Measurements from ENCODE around the gene MEG3. TPM values are rescaled to one million over a fixed set of nuclear protein-coding genes. Genes with fewer than 3 reads are reported as not detected.
A peak's percentile ranks its signal among the peaks of the same experiment; 100 is the strongest.

Gene MEG3
- total RNA-seq = 10 to 100 TPM in 2 of 4 donors, 1 to 10 TPM in 2; 8.2 to 18.2 (median 10.0) TPM

DNA sequence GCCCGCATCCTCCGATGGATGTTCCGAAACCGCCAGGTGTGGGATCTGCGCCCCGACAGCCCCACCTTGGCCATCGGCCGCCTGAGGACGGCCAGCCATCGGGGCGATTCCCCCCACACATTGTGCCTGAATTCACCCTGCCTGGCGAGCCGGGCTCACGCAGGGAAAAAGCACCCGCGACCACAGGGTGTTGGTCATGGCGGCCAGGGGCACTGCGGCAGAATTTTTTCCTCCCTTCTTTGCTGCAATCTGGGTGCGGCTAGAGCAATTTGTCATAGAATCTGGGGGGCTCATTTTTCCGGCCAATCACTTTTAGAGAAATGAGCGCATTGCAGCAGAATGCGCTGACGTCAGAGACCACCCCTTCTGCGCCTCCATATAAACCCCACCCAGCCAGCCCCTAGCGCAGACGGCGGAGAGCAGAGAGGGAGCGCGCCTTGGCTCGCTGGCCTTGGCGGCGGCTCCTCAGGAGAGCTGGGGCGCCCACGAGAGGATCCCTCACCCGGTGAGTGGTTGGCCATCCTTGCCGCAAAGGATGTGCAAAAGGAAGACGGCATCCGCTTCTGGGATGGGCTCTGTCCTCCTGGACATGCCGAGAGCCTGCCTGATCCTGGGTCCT is at the start of gene MEG3:
TSS of gene MEG3 (plus strand) at position 406 of the 619 bp plus-strand sequence.
- peak in 1 of 2 donors; percentile 78 for TF ChIP-seq POLR2A (IDR thresholded peaks at IDR 0.05)
- TF ChIP-seq CTCF (IDR thresholded peaks at IDR 0.05) = no peak
- intact Hi-C loops (cut with DNase I; ENCODE audit: low total_unique reads) = no loop called here
- 55 to 69% methylated on average over 36 to 39 of the region's 39 CpGs for WGBS, 2 donors
- peak in 1 of 2 donors; percentile 28 for DNase-seq (ENCODE audit: low spot score in 2 of 2)
- no peak within 1 kb of the TSS for H3K4me3 ChIP-seq (ENCODE audit: low read depth, poor library complexity, severe bottlenecking)

DNA sequence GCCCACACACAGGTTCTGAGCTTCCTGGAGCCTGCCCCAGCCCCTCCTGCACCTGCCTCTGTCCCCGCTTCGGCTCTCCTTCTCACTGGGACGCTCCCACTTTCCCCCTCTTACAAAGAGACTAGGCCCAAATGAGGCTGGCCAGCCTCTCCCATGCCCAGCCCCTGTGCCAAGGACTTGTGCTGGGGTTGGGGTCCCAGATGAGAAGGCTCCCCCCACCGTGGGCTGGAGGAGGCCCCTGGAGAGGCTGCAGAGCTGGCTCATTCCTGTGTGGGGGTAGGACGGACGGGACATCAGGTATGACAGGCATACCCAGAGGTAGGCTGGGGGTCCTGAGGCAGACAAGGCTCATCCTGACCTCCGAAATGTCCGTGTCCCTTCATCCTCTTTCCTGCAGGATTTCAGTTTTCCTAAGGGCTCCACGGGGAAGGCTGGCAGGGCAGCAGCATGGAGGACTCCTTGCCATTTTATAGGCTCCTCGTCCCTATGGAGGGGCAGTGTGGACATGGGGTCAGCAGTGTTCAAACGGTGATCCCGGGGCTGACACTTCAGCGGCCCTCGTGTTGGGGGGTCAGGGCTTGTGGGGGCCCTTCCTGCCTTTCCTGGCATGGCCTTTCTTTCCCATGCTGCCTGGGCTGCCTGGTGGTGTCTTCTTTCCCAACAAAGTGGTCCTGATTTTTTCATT is 49.1 kb upstream of the MEG3 start:
- TF ChIP-seq CTCF (IDR thresholded peaks at IDR 0.05) = no peak
- no peak for TF ChIP-seq POLR2A (IDR thresholded peaks at IDR 0.05)
- no peak overlapping the region for H3K4me3 ChIP-seq (ENCODE audit: low read depth, poor library complexity, severe bottlenecking)
- DNase-seq (ENCODE audit: low spot score in 2 of 2) = peak in 1 of 2 donors; percentile 77
- 84 to 85% methylated on average over 14 of the region's 14 CpGs for WGBS, 2 donors
- intact Hi-C loops (cut with DNase I; ENCODE audit: low total_unique reads) = no loop called here

DNA sequence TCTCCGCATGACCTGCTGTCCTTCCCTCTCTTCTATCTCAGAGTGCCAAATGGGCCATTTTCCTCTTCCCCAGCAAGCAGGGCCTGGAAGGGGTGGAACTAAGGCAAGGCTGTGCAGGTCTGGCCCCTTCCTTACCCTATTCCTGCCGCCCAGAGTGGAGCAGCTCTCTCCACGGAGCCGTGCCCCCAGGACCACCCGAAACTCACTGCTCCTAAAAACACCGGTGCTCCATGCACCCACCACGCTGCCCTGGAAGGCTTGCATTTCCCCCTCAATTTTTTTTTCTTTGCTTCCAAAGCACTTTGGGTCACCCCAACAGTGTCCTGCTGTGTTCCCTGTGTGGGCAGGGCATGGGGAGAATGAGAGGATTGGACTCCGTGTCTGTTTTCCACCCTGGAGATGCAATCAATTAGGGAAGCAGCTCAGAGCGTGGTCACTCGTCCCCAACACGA is 48.5 kb upstream of the MEG3 start:
- intact Hi-C loops (cut with DNase I; ENCODE audit: low total_unique reads) = no loop called here
- TF ChIP-seq POLR2A (IDR thresholded peaks at IDR 0.05) (no peak), CTCF (IDR thresholded peaks at IDR 0.05) (no peak)
- DNase-seq (ENCODE audit: low spot score in 2 of 2) = no peak
- no peak overlapping the region for H3K4me3 ChIP-seq (ENCODE audit: low read depth, poor library complexity, severe bottlenecking)
- WGBS, 2 donors = 79% methylated on average over 11 of the region's 11 CpGs

GRCh38 chr14:100777818-100778525 is 47.9 kb upstream of the MEG3 start:
- no peak overlapping the region for H3K4me3 ChIP-seq (ENCODE audit: low read depth, poor library complexity, severe bottlenecking)
- WGBS, 2 donors = 50 to 53% methylated on average over 22 of the region's 22 CpGs
- DNase-seq (ENCODE audit: low spot score in 2 of 2) = peak in 1 of 2 donors; percentile 78
- intact Hi-C loops (cut with DNase I; ENCODE audit: low total_unique reads) = no loop called here
- TF ChIP-seq POLR2A (IDR thresholded peaks at IDR 0.05) (no peak), CTCF (IDR thresholded peaks at IDR 0.05) (no peak)

DNA sequence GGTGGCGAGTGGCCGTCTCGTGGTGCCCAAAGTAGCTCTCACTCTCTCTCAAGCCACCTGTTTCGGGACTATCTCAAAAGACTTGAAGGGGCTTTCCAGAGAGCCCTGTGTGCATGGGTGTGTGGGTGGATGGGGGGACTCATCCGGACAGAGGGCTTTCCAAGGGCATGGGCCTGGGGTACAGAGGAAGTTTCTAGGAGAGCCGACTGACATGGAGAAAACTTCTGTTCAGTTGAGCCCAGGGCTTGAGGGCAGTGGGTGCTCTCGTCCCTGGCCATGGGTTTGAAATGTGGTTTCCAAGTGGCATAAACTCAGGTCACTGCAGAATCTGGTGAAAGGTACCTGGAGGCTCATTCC is 47.4 kb upstream of the MEG3 start:
- peak in 1 of 2 donors; percentile 64 for DNase-seq (ENCODE audit: low spot score in 2 of 2)
- H3K4me3 ChIP-seq (ENCODE audit: low read depth, poor library complexity, severe bottlenecking) = no peak overlapping the region
- TF ChIP-seq CTCF (IDR thresholded peaks at IDR 0.05) (no peak), POLR2A (IDR thresholded peaks at IDR 0.05) (no peak)
- intact Hi-C loops (cut with DNase I; ENCODE audit: low total_unique reads) = no loop called here
- 61 to 79% methylated on average over 7 of the region's 7 CpGs for WGBS, 2 donors

Data from lower leg skin (tissue), 4 donors.